NCI-H187 (cell line): ENCODE results near the gene SPDYE16.
"Not testable (repeated sequence)": the region's sequence is repeated elsewhere in the genome, so short reads cannot be mapped to it uniquely, and the experiment has no call there.

Experiments
- DNase-seq, 2 experiments: peaks; one replicate each; lab custom pipeline; 2025; lab: John Stamatoyannopoulos, UW

The SPDYE16 gene

DNA sequence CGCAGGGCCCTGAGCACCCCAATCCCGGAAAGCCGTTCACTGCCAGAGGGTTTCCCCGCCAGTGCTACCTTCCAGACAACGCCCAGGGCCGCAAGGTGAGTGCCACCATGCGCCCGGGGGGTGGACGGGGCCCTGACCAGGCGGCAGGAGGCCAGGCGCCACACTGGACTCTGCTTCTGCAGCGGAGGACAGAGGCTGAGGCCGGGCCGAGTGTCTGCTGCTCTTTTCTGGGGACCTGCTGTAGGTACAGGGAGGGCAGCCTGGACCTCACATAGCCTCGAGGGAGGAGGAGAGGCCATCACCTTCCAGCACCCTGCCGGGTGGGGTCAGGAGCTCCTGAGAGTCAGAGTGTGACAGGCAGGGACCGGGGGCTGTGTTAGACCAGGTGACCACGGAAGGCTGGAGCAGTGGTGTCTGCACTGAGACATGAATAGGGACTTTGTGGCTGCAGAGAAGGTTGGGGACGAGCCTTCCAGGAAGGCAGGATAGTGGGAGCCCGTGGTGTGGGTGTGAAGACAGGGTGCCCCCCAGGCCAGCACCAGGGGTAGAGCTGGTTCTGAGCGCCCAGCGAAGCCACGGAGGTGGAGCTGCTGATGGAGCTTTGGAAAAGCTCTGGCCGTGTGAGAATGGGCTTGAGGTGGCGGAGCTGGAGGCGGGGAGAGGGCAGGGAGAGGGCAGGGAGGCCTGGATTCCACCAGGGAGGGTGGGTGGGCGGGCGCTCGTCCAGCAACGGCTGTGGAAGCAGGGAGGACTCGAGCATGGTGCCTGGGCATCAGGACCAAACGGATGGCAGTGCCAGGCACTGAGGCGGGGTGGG, 38.5 kb downstream of the SPDYE16 start:
- not testable (repeated sequence) for DNase-seq

DNA sequence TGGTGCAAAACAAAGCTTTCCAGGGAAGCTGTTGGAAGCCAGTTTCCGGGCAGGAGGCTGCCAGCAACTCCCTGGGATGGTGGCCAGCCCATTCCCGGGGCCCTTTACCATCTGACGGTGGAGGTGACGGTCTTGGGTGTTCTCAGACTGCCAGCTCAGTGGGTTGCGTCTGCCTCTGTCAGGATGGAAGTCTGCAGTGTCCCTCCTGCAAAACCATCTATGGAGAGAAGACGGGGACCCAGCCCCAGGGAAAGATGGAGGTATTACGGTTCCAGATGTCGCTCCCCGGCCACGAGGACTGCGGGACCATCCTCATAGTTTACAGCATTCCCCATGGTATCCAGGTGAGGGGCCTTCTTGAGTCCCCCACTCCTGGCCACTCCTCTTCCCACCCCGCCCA, 39.9 kb downstream of the SPDYE16 start:
- not testable (repeated sequence) for DNase-seq

DNA sequence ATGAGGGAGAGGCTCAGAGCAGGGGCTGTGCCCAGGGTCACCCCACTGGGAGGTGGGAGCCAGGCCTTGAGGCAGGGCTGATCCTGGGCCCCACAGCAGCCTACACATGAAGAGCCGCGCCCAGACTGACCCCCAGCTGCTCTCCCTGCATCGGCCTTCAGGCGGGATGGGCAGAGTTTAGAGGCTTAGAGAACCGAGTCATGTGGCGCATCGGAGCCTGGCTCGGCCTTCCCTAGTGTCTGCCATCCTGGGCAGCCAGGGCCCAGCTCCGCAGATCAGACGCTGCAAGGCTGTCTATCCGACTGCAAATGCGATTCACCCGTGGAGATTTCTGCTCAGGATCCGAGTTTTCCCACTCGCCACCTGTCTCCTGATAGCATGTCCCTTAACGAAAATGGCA, 40.3 kb downstream of the SPDYE16 start:
- not testable (repeated sequence) for DNase-seq

DNA sequence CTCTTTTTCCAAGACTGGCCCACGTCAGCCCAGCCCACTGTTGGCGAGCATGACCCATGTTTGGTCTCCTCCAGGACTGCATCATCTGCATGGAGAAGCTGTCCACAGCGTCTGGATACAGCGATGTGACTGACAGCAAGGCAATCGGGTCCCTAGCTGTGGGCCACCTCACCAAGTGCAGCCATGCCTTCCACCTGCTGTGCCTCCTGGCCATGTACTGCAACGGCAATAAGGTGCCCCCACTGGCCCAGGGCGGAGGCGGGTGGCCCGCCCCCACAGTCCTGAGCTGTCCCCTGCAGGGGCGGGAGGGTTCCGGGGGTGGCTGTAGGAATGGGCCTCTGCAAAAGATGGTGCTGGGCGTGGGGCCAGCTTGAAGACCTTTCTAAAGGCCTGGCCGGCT, 40.9 kb downstream of the SPDYE16 start:
- DNase-seq = not testable (repeated sequence)

DNA sequence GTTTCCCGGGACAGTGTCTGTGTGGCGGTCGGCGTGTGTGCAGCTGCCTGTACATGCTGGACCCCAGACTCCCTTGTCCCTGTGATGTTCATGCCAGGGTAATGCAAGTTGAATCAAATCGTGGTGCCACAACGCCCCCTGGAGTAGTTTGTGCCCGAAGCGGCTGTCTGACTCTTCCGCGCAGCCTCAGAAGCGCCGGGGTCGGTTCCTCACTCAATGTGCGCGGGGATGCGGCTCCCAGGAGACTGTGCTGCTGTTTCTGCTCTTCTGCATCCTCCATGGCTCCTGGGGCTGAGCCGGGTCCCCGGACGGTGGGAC, 43.2 kb downstream of the SPDYE16 start:
- not testable (repeated sequence) for DNase-seq

DNA sequence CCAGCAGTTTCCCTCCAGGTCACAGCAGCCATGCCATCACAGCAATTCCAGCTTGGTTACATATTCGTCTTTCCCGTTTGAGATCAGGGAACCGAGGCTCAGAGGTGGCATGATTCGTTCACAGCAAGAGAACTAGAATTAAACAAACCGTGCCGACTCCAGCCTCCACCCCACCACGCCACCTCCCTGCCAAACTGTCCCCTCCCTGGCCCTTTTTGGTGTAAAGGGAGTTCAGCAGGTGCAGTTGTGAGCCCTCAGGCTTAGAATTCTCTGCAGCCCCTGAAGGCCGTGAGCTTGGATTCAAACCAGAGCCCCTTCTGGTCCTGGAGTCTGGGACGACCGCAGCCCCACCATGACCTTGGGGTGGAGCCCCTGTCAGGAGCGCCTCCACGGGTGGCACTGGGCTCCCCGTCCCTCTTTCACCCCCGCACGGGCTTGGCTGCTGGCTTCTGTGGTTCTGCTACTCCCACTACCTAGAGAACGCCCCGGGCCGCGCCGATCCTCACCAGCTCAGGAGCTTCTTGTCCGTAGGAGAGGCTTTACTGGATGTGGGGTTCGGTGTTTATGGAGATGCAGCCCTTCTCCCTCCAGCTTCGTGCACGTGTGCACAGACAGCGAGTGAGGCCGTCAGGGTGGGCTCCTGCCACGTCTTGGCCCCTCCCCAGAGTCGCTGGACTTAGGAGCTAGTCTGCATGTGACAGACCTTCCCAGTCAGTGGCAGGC, 43.7 kb downstream of the SPDYE16 start:
- DNase-seq = not testable (repeated sequence)

DNA sequence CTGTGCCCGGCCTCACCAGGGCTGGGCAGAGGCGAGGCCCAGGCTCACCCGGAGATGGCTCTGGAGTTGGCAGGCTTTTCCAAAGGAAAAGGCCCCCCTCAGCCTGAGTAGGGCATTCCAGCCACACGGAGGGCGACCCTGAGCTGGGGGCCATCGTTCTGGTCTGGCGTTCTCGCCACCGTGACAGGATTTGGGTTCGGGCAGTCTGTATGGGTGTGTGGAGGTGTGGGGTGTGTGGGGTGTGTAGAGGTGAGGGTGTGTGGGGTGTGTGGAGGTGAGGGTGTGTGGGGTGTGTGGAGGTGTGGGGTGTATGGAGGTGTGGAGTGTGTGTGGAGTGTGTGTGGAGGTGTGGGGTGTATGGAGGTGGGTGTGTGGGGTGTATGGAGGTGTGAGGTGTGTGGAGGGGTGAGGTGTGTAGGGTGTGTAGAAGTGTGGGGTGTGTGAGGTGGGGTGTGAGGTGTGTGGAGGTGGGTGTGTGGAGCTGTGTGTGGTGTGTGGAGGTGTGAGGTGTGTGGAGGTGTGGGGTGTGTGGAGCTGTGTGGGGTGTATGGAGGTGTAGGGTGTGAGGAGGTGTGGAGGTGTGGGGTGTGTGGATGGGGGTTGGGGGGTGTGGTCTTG, 44.4 kb downstream of the SPDYE16 start:
- not testable (repeated sequence) for DNase-seq

DNA sequence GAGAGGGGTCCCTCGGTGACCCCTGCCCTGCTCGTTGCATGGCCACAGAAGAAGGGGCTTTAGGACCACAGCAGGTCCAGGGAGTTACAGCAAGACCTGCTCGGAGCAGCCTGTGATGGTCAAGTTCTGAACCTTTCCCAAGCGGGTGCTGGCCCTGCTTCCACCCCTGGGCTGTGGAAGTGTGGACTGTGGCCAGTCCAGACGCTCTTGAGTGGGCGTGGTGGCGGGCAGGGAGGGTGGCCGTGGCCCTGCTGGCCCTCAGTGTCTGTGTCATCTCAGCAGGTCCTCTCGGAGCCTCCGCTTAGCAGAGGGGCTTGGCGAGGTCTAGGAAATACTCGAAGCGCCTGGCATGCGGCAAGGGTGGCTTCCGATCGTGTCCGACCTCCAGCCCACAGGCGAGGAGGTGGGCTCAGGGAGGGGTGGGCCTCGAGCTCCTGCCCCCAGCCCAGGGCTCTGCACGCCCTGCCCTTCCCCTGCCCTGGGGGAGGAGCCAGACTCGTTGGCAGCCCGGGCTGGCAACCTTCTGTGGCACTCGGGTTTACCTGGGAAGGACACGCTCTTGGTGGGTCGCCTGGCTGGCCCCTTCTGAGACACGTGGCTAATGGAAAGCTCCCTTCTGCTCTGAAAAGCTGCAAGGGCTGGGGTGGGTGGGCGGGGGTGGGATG, 45.0 kb downstream of the SPDYE16 start:
- not testable (repeated sequence) for DNase-seq

DNA sequence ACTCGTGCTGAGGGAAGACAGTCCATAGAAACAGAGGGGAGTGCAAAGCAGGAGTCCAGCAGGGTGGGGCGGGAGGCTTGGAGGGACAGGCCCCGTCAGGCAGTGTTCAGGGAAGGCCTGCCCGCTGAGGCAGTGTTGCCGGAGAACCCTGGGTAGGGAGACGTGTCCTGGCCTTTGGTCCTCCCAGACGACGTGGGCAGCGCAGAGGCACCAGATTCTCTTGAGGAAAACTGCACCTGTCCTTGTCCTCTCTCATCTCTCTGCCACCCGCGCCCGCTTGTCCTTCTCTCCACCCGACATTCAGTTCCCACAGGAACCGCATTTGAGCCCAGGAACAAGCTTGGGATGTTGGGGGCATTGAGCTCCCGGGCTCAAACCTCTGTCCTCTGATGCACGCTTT, 47.4 kb downstream of the SPDYE16 start:
- DNase-seq = not testable (repeated sequence)

DNA sequence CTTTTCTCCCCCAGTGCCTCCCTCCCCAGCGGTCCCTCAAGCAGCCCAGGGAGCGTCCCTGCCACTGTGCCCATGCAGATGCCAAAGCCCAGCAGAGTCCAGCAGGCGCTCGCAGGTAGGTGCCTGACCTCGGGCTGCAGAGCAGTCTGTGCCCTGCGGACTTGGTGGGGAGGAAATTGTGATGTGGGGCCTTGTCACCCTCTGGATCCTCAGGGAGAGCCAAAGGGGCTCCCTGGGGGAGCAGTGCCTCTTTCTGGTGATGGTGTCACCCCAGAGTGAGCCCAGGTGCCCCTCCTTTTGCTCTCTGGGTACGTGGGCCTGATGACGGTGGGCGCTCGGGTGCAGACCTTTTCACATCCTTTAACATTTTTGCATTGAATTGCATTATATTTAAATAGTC, 51.0 kb downstream of the SPDYE16 start:
- not testable (repeated sequence) for DNase-seq

DNA sequence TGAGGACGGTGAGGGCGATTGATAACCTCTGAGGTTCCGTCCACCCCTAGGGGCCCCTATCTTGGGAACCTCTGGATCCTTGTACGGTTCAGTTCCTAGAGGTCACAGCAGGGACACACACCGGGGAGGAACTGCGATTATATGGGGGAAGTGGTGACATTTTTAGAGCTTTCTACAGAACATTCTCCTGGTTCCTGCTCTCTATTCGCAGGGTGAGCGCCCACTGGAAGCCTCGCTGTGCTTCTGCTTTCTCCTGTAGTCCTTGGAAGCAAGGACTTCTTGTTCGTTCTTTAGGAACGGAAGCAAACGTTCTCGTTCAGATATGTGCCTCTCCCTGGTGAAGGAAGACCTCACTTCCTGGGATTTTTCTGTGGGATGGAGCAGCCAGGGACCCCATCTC, 55.1 kb downstream of the SPDYE16 start:
- not testable (repeated sequence) for DNase-seq

DNA sequence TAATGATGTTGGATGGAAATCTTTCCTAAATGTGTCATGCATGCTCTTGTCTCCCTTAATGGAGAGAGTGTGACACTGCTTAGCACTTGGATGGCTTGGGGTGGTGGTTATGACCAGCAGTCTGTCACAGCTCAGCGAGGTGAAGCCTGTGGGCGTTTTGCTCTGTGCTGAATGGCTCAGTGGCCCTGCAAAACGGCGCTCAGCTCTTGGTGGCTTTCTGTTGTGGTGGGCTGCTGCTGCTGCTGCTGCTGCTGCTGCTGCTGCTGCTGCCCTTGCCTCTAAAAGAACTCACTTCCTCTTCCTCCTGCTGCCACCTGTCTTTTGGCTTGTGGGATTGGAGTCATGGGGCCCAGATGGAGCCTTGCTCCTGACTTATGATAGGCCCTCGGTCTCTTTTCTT, 56.5 kb downstream of the SPDYE16 start:
- not testable (repeated sequence) for DNase-seq

DNA sequence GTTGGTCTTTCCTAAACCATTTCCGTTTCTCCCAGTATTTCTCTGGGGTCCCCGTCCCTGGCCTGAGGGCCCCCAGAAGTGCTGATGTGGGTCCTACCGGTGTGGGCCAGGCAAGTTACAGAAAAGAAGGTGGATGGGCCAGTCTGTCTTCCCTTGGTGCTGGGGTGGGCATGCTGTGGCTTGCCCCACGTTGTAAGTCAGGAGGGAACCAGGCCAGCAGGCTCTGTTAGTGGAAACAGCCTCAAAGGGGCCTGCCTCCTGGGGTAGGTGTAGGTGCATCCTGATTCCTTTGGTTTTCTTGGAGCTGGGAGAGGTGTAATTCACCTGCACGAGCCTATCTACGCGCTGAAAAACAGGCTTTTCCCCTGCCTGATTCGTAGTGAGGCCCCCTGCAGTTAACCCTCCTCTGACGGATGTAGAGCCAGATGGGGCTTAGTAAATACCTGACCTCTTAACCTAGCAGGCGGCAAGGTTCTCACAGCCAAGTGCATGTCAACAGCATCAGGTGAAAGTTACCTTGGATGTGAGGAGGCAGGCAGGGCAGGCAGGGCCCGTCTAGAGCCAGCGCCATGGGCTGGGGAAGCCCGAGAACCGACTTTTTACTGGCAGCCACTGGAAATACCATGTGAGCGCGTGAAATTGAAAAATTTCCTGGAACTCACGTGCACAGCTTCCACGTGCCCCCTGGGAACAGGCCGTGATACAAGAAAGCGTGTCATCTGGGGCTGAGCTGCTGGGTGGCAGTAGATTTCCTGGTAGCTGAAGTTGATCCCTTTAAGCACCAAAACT, 57.1 kb downstream of the SPDYE16 start:
- DNase-seq = not testable (repeated sequence)

DNA sequence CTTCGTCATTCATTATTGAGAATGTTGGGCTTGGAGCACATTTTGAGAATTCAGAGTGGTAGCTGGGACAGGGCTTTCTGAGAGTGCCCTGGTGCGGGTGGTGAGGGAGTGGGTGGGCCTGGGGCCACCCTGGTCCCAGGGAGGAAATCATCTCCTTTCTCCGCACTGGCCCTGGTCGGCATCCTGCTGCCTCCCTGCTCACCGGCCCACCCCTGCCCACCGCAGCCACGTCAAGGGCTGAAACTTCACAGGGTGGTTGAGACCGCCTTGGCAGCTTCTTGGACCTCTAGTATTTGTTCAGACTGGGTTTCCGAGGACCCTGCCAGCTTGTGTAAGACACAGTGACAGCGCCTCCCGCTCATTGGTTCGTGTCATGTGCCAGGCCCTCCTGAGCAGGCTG, 58.6 kb downstream of the SPDYE16 start:
- DNase-seq = not testable (repeated sequence)

DNA sequence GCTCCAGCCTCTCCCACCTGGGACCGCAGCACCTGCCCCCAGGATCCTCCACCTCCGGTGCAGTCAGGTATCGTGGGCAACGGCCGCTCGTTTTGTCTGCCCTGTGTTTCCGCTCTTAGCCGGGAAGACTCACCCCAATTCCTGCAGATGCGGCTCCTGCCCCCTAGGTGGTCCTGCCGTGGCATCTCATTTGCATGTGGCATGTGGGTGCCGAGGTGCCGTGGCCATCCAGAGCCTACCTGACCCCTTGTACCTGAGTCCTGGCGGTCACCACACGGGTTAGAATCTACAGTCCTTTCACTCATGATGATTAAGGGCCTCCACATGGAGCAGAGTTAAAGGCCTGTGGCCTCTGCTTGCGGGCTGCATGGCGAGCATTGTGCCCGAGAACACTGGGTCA, 60.0 kb downstream of the SPDYE16 start:
- DNase-seq = not testable (repeated sequence)

DNA sequence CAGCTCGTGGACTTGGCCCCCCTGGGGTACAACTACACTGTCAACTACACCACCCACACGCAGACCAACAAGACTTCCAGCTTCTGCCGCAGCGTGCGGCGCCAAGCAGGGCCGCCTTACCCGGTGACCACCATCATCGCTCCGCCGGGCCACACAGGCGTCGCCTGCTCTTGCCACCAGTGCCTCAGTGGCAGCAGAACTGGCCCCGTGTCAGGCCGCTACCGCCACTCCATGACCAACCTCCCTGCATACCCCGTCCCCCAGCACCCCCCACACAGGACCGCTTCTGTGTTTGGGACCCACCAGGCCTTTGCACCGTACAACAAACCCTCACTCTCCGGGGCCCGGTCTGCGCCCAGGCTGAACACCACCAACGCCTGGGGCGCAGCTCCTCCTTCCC, 60.4 kb downstream of the SPDYE16 start:
- DNase-seq = not testable (repeated sequence)
